Muscle layer of colon (tissue), 2 donors: Measurements from ENCODE around the gene HOXB1.

Experiments
- H3K27ac ChIP-seq: one replicate; pipeline ENCODE4 v1.7.0; 2013; ENCODE audit warnings: low read depth, mild to moderate bottlenecking, low read length, moderate library complexity
- H3K27me3 ChIP-seq, 2 donors: one replicate each; pipeline ENCODE4 v1.7.0; 2013; ENCODE audit warnings: low read length in 2 of 2, mild to moderate bottlenecking in 2 of 2; ENCODE audit not compliant: insufficient read depth in 2 of 2, control insufficient read depth in 1 of 2
- H3K36me3 ChIP-seq: one replicate; pipeline ENCODE4 v1.7.0; 2013; ENCODE audit warnings: mild to moderate bottlenecking, low read length; ENCODE audit not compliant: insufficient read depth
- H3K4me1 ChIP-seq: one replicate; pipeline ENCODE4 v1.7.0; 2013; ENCODE audit warnings: mild to moderate bottlenecking, low read length; ENCODE audit not compliant: insufficient read depth
- H3K4me3 ChIP-seq, 2 donors: one replicate each; pipeline ENCODE4 v1.7.0; 2013; ENCODE audit warnings: low read length in 2 of 2, low read depth in 1 of 2, mild to moderate bottlenecking in 1 of 2, moderate library complexity in 1 of 2
- H3K9ac ChIP-seq: one replicate; pipeline ENCODE4 v1.7.0; 2013; ENCODE audit warnings: low read length
- H3K9me3 ChIP-seq: one replicate; pipeline ENCODE4 v1.7.0; 2013; ENCODE audit warnings: mild to moderate bottlenecking, low read length
- donor health status: abdominal sarcoma.
- donor health status: Adenocarcinoma of cecum.

Gene HOXB1

GRCh38 chr17:48551214-48551555 lies 20.4 kb upstream of the HOXB1 start:
- Histone ChIP-seq H3K9me3 (no peaks in the 10 kb centered on the region), H3K36me3 (peaks cover 7% of the 10 kb centered on the region), H3K27ac (peak overlapping the region; percentile 99), H3K9ac (peak overlapping the region; percentile 65), H3K4me3 (no peak overlapping the region), H3K4me1 (peaks cover 73% of the 10 kb centered on the region), H3K27me3 (no peaks in the 10 kb centered on the region)

DNA sequence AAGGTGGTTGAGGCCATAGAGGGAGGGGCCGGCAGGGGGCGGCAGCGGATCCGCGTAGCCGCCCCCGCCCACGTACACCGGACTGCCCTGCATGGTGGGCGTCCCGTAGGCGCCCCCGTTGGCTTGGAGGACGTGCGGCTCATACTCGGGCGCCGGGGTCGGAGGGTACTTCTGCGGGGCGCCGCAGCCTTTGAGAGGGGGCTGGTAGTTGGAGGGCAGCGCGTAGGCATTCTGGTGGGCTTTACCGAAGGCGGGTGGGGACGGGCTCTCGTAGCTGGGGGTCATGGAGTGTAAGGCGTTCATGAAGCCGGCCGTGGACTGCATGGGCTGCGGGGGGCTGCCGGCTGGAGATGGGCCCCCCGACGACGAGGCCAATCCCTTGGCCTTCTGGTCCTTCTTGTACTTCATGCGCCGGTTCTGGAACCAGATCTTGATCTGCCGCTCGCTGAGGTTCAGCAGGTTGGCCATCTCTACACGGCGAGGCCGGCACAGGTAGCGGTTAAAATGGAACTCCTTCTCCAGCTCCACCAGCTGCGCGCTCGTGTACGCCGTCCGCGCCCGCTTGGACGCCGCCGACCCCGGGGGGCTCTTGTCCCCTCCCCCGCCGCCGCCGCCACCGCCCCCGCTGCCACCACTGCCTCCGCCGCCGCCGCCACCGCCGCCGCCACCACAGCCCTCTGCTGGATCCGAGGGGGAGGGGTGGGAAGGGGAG lies 19.8 kb upstream of the HOXB1 start:
- peak overlapping the region; percentile 50 for H3K9ac ChIP-seq
- H3K4me1 ChIP-seq = peaks cover 73% of the 10 kb centered on the region
- H3K36me3 ChIP-seq = peaks cover 7% of the 10 kb centered on the region
- H3K9me3 ChIP-seq = no peaks in the 10 kb centered on the region
- H3K27ac ChIP-seq = peak overlapping the region; percentile 99
- H3K4me3 ChIP-seq = peak overlapping the region; percentile 22 to 44
- H3K27me3 ChIP-seq = no peaks in the 10 kb centered on the region

GRCh38 chr17:48549914-48550501 lies 19.2 kb upstream of the HOXB1 start:
- peak overlapping the region; percentile 50 for H3K9ac ChIP-seq
- H3K4me3 ChIP-seq = peak overlapping the region in 1 of 2 donors; percentile 44
- H3K27ac ChIP-seq = peak overlapping the region; percentile 99
- H3K9me3 ChIP-seq = no peaks in the 10 kb centered on the region
- no peaks in the 10 kb centered on the region for H3K27me3 ChIP-seq
- peaks cover 7% of the 10 kb centered on the region for H3K36me3 ChIP-seq
- H3K4me1 ChIP-seq = peaks cover 80% of the 10 kb centered on the region

DNA sequence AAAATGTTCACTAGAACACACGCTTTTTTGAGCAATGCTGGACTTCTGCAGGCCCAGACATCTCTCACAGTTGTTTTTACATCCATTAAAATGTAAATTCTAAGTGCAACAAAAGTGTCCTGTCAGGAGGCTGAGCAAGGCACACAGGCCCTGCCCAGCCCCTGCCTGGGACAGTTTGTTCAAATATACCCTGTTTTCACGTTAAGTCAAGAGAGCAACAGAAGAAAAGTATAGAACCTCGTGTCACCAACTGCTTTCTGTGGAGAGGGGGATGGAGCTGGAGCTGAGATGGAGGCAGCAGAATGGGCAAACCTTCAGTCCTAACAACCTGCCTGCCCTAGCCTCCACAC lies 18.4 kb upstream of the HOXB1 start:
- H3K9me3 ChIP-seq = no peaks in the 10 kb centered on the region
- peaks cover 7% of the 10 kb centered on the region for H3K36me3 ChIP-seq
- no peak overlapping the region for H3K4me3 ChIP-seq
- peak overlapping the region; percentile 71 for H3K9ac ChIP-seq
- peak overlapping the region; percentile 99 for H3K27ac ChIP-seq
- H3K4me1 ChIP-seq = peaks cover 83% of the 10 kb centered on the region
- no peaks in the 10 kb centered on the region for H3K27me3 ChIP-seq

DNA sequence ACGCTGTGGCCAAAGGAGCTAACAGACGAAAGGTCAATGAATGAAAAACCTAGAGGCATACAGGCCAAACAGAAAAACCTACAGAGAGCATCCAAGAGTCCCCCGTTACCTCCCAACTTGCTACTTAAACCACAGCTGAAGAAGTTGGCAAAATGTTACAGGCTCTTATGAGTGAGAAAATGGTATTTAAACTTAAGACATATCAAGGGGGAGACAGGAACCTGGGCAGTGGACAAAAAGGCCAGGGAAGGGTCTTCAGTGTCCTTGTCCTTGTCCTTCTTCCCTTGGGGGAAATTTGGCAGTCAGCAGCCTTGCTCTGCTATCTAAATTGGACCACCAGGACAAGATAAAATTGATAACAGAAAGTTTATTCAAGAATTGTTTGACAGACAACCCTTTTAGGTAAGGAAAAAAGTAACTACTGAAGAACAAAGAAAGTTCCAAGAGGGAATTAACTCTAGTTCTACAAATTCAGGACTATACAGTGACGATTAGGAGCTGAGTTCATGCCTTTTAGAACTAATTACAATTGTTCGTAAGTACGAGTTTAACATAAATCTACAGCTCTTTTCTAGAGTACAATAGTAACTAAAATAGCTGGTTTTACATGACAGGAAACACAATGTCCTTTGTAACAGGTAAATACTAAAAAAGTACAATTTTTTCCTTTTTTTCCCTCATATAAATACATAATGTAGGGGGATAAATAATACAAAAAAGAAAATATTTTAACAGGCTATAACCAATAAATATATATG lies 17.9 kb upstream of the HOXB1 start:
- H3K27me3 ChIP-seq = no peaks in the 10 kb centered on the region
- peaks cover 7% of the 10 kb centered on the region for H3K36me3 ChIP-seq
- H3K9ac ChIP-seq = peak overlapping the region; percentile 71
- peak overlapping the region; percentile 99 for H3K27ac ChIP-seq
- no peaks in the 10 kb centered on the region for H3K9me3 ChIP-seq
- H3K4me1 ChIP-seq = peaks cover 80% of the 10 kb centered on the region
- H3K4me3 ChIP-seq = peak overlapping the region in 1 of 2 donors; percentile 41

DNA sequence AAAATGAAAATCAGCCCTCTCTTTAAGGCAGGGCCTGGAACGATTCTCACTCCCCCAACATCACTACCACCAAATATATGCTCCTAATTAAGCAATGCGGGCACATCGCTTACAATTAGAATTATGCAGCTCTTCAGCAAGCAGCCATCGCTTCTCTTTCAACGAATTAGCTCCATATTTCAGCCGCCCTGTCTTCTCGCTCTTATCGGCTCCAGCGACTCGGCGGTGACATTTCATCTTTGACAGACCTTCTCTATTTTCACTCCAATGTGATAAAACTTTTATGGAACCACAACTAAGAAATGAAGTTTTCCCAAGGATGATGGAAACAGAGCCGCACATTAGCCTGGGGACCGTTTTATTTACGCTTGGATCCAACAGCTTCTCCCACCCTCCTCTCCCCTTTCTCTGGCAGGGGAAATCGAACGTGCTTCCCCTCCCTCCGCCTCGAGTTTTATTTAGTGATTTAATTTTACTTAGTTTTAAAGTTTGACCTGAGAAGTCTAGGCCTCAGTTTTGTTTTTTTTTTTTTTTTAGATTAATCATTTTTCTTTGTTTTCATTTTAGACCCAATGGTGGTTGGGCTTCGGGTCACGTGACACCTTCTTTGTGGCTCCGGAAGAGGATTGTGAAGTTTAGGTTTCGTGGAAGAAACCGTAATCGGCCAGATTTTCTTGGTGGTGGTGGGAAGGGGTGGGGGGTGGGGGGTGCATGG lies 17.2 kb upstream of the HOXB1 start:
- H3K27me3 ChIP-seq = no peaks in the 10 kb centered on the region
- H3K36me3 ChIP-seq = peaks cover 7% of the 10 kb centered on the region
- no peaks in the 10 kb centered on the region for H3K9me3 ChIP-seq
- H3K4me3 ChIP-seq = peak overlapping the region; percentile 6 to 49
- peak overlapping the region; percentile 71 for H3K9ac ChIP-seq
- H3K27ac ChIP-seq = peak overlapping the region; percentile 99
- peaks cover 72% of the 10 kb centered on the region for H3K4me1 ChIP-seq

GRCh38 chr17:48546924-48547807 lies 16.4 kb upstream of the HOXB1 start:
- Histone ChIP-seq H3K4me3 (peak overlapping the region; percentile 6 to 49), H3K27ac (peak overlapping the region; percentile 99), H3K4me1 (peaks cover 66% of the 10 kb centered on the region), H3K9ac (peak overlapping the region; percentile 31), H3K36me3 (peaks cover 7% of the 10 kb centered on the region), H3K27me3 (no peaks in the 10 kb centered on the region), H3K9me3 (no peaks in the 10 kb centered on the region)

- H3K9ac ChIP-seq = peak overlapping the region; percentile 31
- peaks cover 7% of the 10 kb centered on the region for H3K36me3 ChIP-seq
- peak overlapping the region in 1 of 2 donors; percentile 49 for H3K4me3 ChIP-seq
- H3K9me3 ChIP-seq = no peaks in the 10 kb centered on the region
- no peaks in the 10 kb centered on the region for H3K27me3 ChIP-seq
- peaks cover 58% of the 10 kb centered on the region for H3K4me1 ChIP-seq
- H3K27ac ChIP-seq = peak overlapping the region; percentile 99
Observed at GRCh38 chr17:48546137-48546923, 15.5 kb upstream of the HOXB1 start.

- peaks cover 57% of the 10 kb centered on the region for H3K4me1 ChIP-seq
- peaks cover 7% of the 10 kb centered on the region for H3K36me3 ChIP-seq
- H3K9me3 ChIP-seq = no peaks in the 10 kb centered on the region
- peak overlapping the region; percentile 62 for H3K9ac ChIP-seq
- no peaks in the 10 kb centered on the region for H3K27me3 ChIP-seq
- H3K4me3 ChIP-seq = peak overlapping the region in 1 of 2 donors; percentile 36
- H3K27ac ChIP-seq = peak overlapping the region; percentile 99
Observed at GRCh38 chr17:48545539-48545938, 14.7 kb upstream of the HOXB1 start.

DNA sequence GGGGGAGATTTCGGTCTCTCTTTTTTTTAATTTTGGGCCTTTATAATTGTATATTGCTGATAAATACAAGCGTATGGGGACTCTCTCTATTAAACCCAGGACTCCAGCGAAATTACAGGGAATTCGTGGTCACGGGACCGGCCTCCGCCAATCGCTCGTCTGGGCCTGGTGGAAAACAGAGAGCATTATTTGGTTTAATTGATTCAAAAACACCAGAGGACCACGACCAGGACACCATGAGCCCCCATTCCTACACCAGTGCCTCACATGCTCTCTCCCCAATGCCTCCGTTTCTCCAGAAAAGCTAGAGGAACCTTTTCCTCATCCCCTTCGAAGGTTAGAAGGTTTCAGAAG lies 14.2 kb upstream of the HOXB1 start, which contains the start of gene HOXB2:
Gene HOXB2, minus strand, starts transcription at position 88 of the 354 bp plus-strand sequence. CDS start 198 bp downstream, outside the sequence.
- no peaks in the 10 kb centered on the region for H3K27me3 ChIP-seq
- no peaks in the 10 kb centered on the region for H3K9me3 ChIP-seq
- H3K27ac ChIP-seq = peak within 1 kb of the TSS; percentile 99
- H3K36me3 ChIP-seq = peaks cover 5% of the 10 kb centered on the region
- peak within 1 kb of the TSS; percentile 78 to 96 for H3K4me3 ChIP-seq
- peaks cover 57% of the 10 kb centered on the region for H3K4me1 ChIP-seq
- peak within 1 kb of the TSS; percentile 99 for H3K9ac ChIP-seq
